ENCODE data around the gene SNX32.

The SNX32 gene

DNA sequence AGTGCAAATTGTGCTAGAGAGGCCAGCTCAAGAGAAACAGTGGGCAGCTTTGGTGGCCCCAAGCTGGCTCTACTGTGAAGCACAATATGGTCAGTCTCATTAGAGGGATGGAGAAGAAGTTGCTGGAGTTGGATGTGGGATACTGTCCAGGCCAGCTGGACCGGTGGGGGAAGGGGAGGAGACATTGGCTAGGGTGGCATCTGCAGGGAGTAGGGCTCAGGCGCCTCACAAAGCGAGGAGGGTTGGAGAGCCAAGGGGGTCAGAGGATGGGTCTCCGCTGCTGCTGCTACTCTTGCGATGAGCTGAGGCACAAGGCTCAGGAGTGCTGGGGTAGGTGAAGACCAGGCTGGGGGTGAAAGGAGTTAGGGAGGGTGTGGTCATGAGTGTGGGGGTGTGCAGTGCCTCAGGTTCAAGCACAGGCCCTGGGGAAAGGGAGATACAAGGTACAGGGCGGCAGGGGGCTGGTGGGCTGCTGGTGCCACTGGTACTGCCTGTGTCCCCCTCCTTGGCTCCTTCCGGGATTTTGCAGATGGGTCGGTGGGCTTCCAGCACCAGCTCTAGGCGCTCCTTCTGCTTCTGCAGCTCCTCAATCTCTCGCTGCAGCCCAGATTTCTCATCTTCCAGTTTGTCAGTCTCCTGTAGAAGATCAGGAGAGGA lies 59.0 kb downstream of the SNX32 start:
- TF ChIP-seq, protein P1, sequence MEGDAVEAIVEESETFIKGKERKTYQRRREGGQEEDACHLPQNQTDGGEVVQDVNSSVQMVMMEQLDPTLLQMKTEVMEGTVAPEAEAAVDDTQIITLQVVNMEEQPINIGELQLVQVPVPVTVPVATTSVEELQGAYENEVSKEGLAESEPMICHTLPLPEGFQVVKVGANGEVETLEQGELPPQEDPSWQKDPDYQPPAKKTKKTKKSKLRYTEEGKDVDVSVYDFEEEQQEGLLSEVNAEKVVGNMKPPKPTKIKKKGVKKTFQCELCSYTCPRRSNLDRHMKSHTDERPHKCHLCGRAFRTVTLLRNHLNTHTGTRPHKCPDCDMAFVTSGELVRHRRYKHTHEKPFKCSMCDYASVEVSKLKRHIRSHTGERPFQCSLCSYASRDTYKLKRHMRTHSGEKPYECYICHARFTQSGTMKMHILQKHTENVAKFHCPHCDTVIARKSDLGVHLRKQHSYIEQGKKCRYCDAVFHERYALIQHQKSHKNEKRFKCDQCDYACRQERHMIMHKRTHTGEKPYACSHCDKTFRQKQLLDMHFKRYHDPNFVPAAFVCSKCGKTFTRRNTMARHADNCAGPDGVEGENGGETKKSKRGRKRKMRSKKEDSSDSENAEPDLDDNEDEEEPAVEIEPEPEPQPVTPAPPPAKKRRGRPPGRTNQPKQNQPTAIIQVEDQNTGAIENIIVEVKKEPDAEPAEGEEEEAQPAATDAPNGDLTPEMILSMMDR (conservative IDR thresholded peaks at IDR 0.05; ENCODE audit: low read depth, low read length): no peak
- DNase-seq (ENCODE audit: low read depth): no peak
- H3K4me3 ChIP-seq (ENCODE audit: low read depth, low read length): no peak overlapping the region

DNA sequence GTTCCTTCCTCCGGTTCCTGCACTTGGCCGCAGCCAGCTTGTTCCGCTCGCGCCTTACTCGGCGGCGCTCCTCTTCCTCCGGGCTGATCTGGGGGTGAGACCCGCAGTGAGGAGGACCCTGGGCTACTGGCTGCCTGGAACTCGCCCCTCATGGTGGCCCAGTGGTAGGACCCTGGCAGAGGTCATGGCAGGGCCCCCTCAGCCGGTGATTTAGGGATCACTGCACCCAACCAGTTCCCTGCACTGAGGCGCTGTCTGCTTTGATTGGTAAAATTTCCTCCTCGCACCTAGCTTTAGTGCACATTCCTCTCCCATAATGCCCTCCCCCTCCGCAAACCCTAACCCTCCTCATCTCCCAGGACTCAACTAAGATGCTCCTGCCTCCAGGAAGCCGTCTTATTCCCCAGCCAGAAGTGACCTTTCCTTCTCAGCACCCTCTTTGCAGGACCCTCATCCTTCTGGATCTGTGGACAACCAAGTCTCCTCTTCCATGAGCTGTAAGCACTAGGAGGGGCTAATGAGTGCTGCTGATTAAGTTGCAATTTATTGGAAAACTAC lies 60.4 kb downstream of the SNX32 start:
- TF ChIP-seq, protein P1 (conservative IDR thresholded peaks at IDR 0.05; ENCODE audit: low read depth, low read length): peak; percentile 13
- H3K4me3 ChIP-seq (ENCODE audit: low read depth, low read length): no peak overlapping the region
- no peak for DNase-seq (ENCODE audit: low read depth)

DNA sequence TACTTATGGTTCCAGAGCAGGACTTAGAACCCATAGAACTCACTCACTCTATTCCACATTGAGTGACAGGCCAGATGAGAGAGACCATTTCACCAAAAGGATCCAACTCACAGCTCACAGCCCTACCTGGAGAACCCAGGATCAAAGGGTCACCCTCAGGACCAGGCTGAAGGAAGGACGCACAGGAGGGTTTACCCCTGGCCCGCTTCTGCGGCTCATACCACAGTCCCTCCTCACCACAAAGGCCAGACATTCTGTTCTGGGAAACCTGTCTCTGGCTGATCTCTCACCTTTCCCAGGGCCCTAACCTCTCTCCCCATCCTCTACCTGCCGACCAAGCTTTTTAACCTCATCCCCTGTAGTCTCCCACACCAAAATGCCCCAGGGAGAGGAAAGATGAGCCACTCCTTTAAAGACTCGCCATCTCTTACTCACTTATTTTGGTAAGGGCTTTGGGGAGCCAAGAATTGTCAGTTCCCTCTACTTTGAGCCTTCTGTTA lies 61.8 kb downstream of the SNX32 start:
- H3K4me3 ChIP-seq (ENCODE audit: low read depth, low read length): no peak overlapping the region
- TF ChIP-seq, protein P1 (conservative IDR thresholded peaks at IDR 0.05; ENCODE audit: low read depth, low read length): no peak

DNA sequence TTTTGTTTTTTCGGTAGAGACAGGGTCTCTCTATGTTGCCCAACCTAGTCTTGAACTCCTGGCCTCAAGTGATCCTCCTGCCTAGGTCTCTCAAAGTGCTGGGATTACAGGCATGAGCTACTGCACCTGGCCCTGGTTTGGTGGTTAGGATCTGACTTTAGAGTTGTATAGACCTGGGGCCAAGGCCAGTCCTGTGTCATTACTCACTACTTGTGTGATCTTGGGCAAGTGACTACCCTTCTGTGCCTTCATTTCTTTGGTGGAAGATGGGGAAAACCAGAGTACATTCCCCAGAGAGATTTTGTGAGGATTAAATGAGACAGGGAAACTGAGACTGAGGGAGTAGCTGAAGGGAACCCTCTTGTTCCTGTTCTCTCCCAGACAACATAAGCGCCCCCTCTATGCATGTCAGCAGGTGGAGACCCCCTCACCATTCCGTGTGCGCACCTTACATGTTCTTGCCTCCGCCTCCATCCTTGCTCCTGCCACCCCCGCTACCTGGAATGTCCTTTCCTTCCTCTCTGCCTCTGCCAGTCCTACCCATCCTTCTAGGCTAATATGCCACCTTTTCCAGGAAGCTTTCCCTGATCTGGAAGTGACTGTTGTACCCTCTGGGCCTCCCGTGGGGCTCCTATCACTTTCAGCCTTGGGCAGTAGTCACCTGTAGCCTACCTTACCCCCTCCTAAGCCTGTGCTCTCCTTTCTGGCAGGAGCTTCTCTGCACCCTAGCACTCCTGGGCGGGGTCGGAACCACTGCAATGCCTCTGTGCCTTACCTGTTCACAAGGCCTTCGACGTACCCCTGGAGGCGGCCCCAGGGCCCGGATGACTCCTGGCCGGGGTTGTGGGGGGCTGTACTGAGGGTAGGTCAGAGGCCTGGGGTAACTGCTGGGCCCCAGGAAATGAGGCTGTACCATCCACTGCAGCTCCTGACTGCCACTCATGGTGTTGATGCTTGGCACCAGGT lies 62.6 kb downstream of the SNX32 start:
- no peak overlapping the region for H3K4me3 ChIP-seq (ENCODE audit: low read depth, low read length)
- no peak for DNase-seq (ENCODE audit: low read depth)
- TF ChIP-seq, protein P1 (conservative IDR thresholded peaks at IDR 0.05; ENCODE audit: low read depth, low read length): no peak

More for the DNA sequence above, 61.8 kb downstream of the SNX32 start:
- no peak for DNase-seq (ENCODE audit: low read depth)

DNA sequence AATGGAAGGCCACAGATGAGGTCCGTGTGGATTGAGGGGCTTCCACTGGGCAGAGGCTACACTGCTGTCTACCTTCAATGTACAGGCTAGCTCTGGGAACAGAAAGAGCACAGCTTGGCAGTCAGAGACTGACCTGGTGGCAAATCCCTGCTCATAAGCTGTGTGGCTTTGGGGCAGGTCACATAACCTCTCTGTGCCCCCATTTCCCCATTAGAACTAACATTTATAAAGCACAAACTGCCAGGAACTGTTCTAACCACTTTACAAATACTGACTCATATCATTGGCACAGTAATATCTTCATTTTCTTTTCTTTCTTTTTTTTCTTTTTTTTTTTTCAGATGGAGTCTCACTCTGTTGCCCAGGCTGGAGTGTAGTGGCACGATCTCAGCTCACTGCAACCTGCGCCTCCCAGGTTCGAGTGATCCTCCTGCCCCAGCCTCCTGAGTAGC lies 63.3 kb downstream of the SNX32 start:
- H3K4me3 ChIP-seq (ENCODE audit: low read depth, low read length): no peak overlapping the region
- TF ChIP-seq, protein P1 (conservative IDR thresholded peaks at IDR 0.05; ENCODE audit: low read depth, low read length): no peak
- DNase-seq (ENCODE audit: low read depth): no peak

DNA sequence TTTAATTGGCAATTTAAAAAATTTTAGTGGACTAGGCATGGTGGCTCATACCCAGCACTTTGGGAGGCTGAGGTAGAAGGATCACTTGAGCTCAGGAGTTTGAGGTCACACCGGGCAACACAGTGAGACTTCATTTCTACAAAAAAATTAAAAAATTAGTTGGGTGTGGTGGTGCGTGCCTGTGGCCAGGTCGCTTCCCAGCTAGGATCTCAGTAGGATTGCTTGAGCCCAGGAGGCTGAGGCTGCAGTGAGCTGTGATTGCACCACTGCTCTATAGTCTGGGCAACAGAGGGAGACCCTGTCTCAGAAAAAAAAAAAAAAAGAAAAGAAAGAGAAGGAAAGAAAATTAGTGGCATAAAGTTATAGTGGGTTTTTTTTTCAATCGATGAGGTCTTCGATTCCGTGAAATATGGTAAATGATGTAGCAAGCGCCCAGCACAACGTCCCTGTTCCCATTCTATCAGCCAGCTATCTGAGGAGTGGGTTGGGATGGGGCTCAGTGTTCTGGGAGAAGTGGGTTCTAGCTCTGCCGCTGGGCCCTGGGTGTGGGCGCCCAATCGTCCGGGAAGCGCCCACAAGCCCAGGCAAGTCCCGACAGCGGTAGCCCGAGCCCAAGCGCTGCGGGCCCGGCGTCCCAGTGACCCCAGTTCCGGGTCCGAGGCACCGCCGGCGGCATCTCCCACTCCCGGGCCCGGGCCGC lies 65.0 kb downstream of the SNX32 start:
- peak overlapping the region; percentile 82 for H3K4me3 ChIP-seq (ENCODE audit: low read depth, low read length)
- TF ChIP-seq, protein P1 (conservative IDR thresholded peaks at IDR 0.05; ENCODE audit: low read depth, low read length): no peak
- DNase-seq (ENCODE audit: low read depth): peak; percentile 34

All from choroid plexus epithelial cell (primary cell).